Measurements from ENCODE around the gene ATP2B2. TPM values are rescaled to one million over a fixed set of nuclear protein-coding genes. Genes with fewer than 3 reads are reported as not detected.

The ATP2B2 gene
- total RNA-seq, 2 experiments from 2014 or later: 0.06 TPM; not detected in 1

GRCh38 chr3:10485380-10485779 lies 20.0 kb downstream of the ATP2B2 start:
- Histone ChIP-seq H3K4me1 (ENCODE audit: insufficient read depth, low read length, poor library complexity, severe bottlenecking) (no peaks in the 10 kb centered on the region), H3K9me3 (ENCODE audit: low read length) (no peaks in the 10 kb centered on the region), H4K20me1 (ENCODE audit: insufficient read depth, low read length) (no peaks in the 10 kb centered on the region), H3K79me2 (ENCODE audit: insufficient read depth, low read depth, low read length) (no peaks in the 10 kb centered on the region), H2AFZ (ENCODE audit: low read length) (no peak overlapping the region), H3K4me3 (ENCODE audit: low read depth, low read length, poor library complexity, severe bottlenecking) (no peak overlapping the region), H3K4me2 (ENCODE audit: low read length) (no peak overlapping the region), H3K36me3 (ENCODE audit: insufficient read depth, low read length) (no peaks in the 10 kb centered on the region), H3K9me2 (ENCODE audit: insufficient read depth, low read length) (no peaks in the 10 kb centered on the region), H3K27ac (ENCODE audit: low read depth, low read length, poor library complexity, severe bottlenecking) (no peak overlapping the region)
- intact Hi-C loops (cut with micrococcal nuclease; ENCODE audit: unreplicated experiment): no loop called here
- no peak for DNase-seq (ENCODE audit: low spot score)
- ChIA-PET POLR2A (interaction anchor here (0.6 kb wide), 1 partner anchor 339 kb away, joined by 3 read pairs; no protein-coding TSS in a partner anchor), CTCF (ENCODE audit: unreplicated experiment) (no interaction called here)
- TF ChIP-seq CTCF (conservative IDR thresholded peaks at IDR 0.05; ENCODE audit: low read length): no peak
- no peak for TF ChIP-seq EZH2phosphoT487 (IDR thresholded peaks at IDR 0.05; ENCODE audit: borderline replicate concordance, low read depth, low read length)
- BruUV-seq (replicated peaks): no TSS peak

GRCh38 chr3:10484709-10485108 lies 20.7 kb downstream of the ATP2B2 start:
- no peak overlapping the region for H2AFZ ChIP-seq (ENCODE audit: low read length)
- no peaks in the 10 kb centered on the region for H3K4me1 ChIP-seq (ENCODE audit: insufficient read depth, low read length, poor library complexity, severe bottlenecking)
- no TSS peak for BruUV-seq (replicated peaks)
- no peaks in the 10 kb centered on the region for H3K9me3 ChIP-seq (ENCODE audit: low read length)
- H3K4me3 ChIP-seq (ENCODE audit: low read depth, low read length, poor library complexity, severe bottlenecking): no peak overlapping the region
- CTCF ChIA-PET (ENCODE audit: unreplicated experiment): no interaction called here
- TF ChIP-seq CTCF (conservative IDR thresholded peaks at IDR 0.05; ENCODE audit: low read length) (no peak), EZH2phosphoT487 (IDR thresholded peaks at IDR 0.05; ENCODE audit: borderline replicate concordance, low read depth, low read length) (no peak)
- no peaks in the 10 kb centered on the region for H3K9me2 ChIP-seq (ENCODE audit: insufficient read depth, low read length)
- no peaks in the 10 kb centered on the region for H3K79me2 ChIP-seq (ENCODE audit: insufficient read depth, low read depth, low read length)
- H4K20me1 ChIP-seq (ENCODE audit: insufficient read depth, low read length): no peaks in the 10 kb centered on the region
- no peak overlapping the region for H3K27ac ChIP-seq (ENCODE audit: low read depth, low read length, poor library complexity, severe bottlenecking)
- no peak overlapping the region for H3K4me2 ChIP-seq (ENCODE audit: low read length)
- POLR2A ChIA-PET: interaction anchor here (0.6 kb wide), 1 partner anchor 340 kb away, joined by 3 read pairs; no protein-coding TSS in a partner anchor
- no peaks in the 10 kb centered on the region for H3K36me3 ChIP-seq (ENCODE audit: insufficient read depth, low read length)
- intact Hi-C loops (cut with micrococcal nuclease; ENCODE audit: unreplicated experiment): no loop called here
- DNase-seq (ENCODE audit: low spot score): no peak

- H3K4me2 ChIP-seq (ENCODE audit: low read length): no peak overlapping the region
- no peaks in the 10 kb centered on the region for H3K9me3 ChIP-seq (ENCODE audit: low read length)
- no peak for DNase-seq (ENCODE audit: low spot score)
- no peaks in the 10 kb centered on the region for H3K4me1 ChIP-seq (ENCODE audit: insufficient read depth, low read length, poor library complexity, severe bottlenecking)
- H2AFZ ChIP-seq (ENCODE audit: low read length): no peak overlapping the region
- TF ChIP-seq CTCF (conservative IDR thresholded peaks at IDR 0.05; ENCODE audit: low read length) (no peak), EZH2phosphoT487 (IDR thresholded peaks at IDR 0.05; ENCODE audit: borderline replicate concordance, low read depth, low read length) (no peak)
- intact Hi-C loops (cut with micrococcal nuclease; ENCODE audit: unreplicated experiment): no loop called here
- no peak overlapping the region for H3K4me3 ChIP-seq (ENCODE audit: low read depth, low read length, poor library complexity, severe bottlenecking)
- ChIA-PET POLR2A (no interaction called here), CTCF (ENCODE audit: unreplicated experiment) (no interaction called here)
- H3K9me2 ChIP-seq (ENCODE audit: insufficient read depth, low read length): no peaks in the 10 kb centered on the region
- H3K79me2 ChIP-seq (ENCODE audit: insufficient read depth, low read depth, low read length): no peaks in the 10 kb centered on the region
- BruUV-seq (replicated peaks): no TSS peak
- no peaks in the 10 kb centered on the region for H3K36me3 ChIP-seq (ENCODE audit: insufficient read depth, low read length)
- no peak overlapping the region for H3K27ac ChIP-seq (ENCODE audit: low read depth, low read length, poor library complexity, severe bottlenecking)
- H4K20me1 ChIP-seq (ENCODE audit: insufficient read depth, low read length): no peaks in the 10 kb centered on the region
Measured at GRCh38 chr3:10483686-10484345, 21.6 kb downstream of the ATP2B2 start.
